Liver (tissue), 9 donors: Measurements from ENCODE around the gene ELOB. TPM values are rescaled to one million over a fixed set of nuclear protein-coding genes. Genes with fewer than 3 reads are reported as not detected.

Source experiments
- DNase-seq: peaks from one replicate; pipeline ENCODE4 v3.0.0-alpha.2; 2017; ENCODE audit warnings: low spot score
- H3K27ac ChIP-seq, 2 donors: one replicate each; pipeline ENCODE4 v1.7.0; 2013; ENCODE audit warnings: inconsistent platforms in 2 of 2, low read length in 2 of 2, control low read depth in 1 of 2, low read depth in 1 of 2, mild to moderate bottlenecking in 1 of 2
- H3K27me3 ChIP-seq, 4 donors: one replicate each; pipeline versions ENCODE4 v1.6.1 to v1.7.0; 2013; ENCODE audit warnings: low read length in 3 of 4, inconsistent platforms in 1 of 4, mild to moderate bottlenecking in 1 of 4, moderate library complexity in 1 of 4; ENCODE audit not compliant: control insufficient read depth in 4 of 4, insufficient read depth in 4 of 4
- H3K36me3 ChIP-seq, 4 donors: one replicate each; pipeline versions ENCODE4 v1.6.1 to v1.7.0; 2013; ENCODE audit warnings: low read length in 3 of 4, mild to moderate bottlenecking in 3 of 4, low read depth in 1 of 4, moderate library complexity in 1 of 4; ENCODE audit not compliant: control insufficient read depth in 4 of 4, insufficient read depth in 3 of 4
- H3K4me1 ChIP-seq, 4 donors: one replicate each; pipeline versions ENCODE4 v1.6.1 to v1.7.0; 2013; ENCODE audit warnings: low read length in 3 of 4, mild to moderate bottlenecking in 3 of 4, moderate library complexity in 1 of 4; ENCODE audit not compliant: control insufficient read depth in 4 of 4, insufficient read depth in 4 of 4
- H3K4me3 ChIP-seq, 3 donors: one replicate each; pipeline versions ENCODE4 v1.6.1 to v1.7.0; 2013; ENCODE audit warnings: low read length in 3 of 3, control low read depth in 1 of 3, low read depth in 1 of 3, mild to moderate bottlenecking in 1 of 3
- H3K9ac ChIP-seq, 2 donors: one replicate each; pipeline ENCODE4 v1.7.0; 2013; ENCODE audit warnings: low read length in 2 of 2, mild to moderate bottlenecking in 2 of 2, moderate library complexity in 2 of 2, control low read depth in 1 of 2, low read depth in 1 of 2
- H3K9me3 ChIP-seq, 4 donors: one replicate each; pipeline versions ENCODE4 v1.6.1 to v1.7.0; 2013; ENCODE audit warnings: low read length in 3 of 4; ENCODE audit not compliant: control insufficient read depth in 4 of 4
- ATF3 ChIP-seq: IDR thresholded peaks from 2 replicates; pipeline ENCODE4 v1.6.1; 2016; ENCODE audit warnings: antibody characterized with exemption
- EGR1 ChIP-seq, 2 donors: IDR thresholded peaks; 2 replicates each; pipeline ENCODE4 v1.6.1; 2016 to 2018; ENCODE audit warnings: antibody characterized with exemption in 2 of 2, low read depth in 2 of 2
- FOXA1 ChIP-seq: IDR thresholded peaks from 2 replicates; pipeline ENCODE4 v1.6.1; 2016; ENCODE audit warnings: antibody characterized with exemption
- HNF4A ChIP-seq, 2 donors: conservative IDR thresholded peaks; 2 replicates each; pipeline ENCODE4 v1.6.1; 2016; ENCODE audit warnings: antibody characterized with exemption in 2 of 2, mild to moderate bottlenecking in 2 of 2
- HNF4G ChIP-seq: IDR thresholded peaks from 2 replicates; pipeline ENCODE4 v1.6.1; 2016; ENCODE audit warnings: antibody characterized with exemption
- JUND ChIP-seq, 2 donors: IDR thresholded peaks; 2 replicates each; pipeline ENCODE4 v1.6.1; 2016; ENCODE audit warnings: antibody characterized with exemption in 2 of 2
- MAX ChIP-seq: IDR thresholded peaks from 2 replicates; pipeline ENCODE4 v1.6.1; 2016; ENCODE audit warnings: antibody characterized with exemption
- NR2F2 ChIP-seq: IDR thresholded peaks from 2 replicates; pipeline ENCODE4 v1.6.1; 2016; ENCODE audit warnings: antibody characterized with exemption
- RAD21 ChIP-seq, 2 donors: IDR thresholded peaks; 2 replicates each; pipeline ENCODE4 v1.6.1; 2016; ENCODE audit warnings: antibody characterized with exemption in 2 of 2, mild to moderate bottlenecking in 2 of 2
- REST ChIP-seq: IDR thresholded peaks from 2 replicates; pipeline ENCODE4 v1.6.1; 2016; ENCODE audit warnings: antibody characterized with exemption, mild to moderate bottlenecking
- RXRA ChIP-seq, 2 donors: IDR thresholded peaks; 2 replicates each; pipeline ENCODE4 v1.6.1; 2017 to 2018; ENCODE audit warnings: antibody characterized with exemption in 2 of 2, mild to moderate bottlenecking in 1 of 2
- SP1 ChIP-seq: IDR thresholded peaks from 2 replicates; pipeline ENCODE4 v1.6.1; 2018; ENCODE audit warnings: antibody characterized with exemption, mild to moderate bottlenecking
- TAF1 ChIP-seq: conservative IDR thresholded peaks from 2 replicates; pipeline ENCODE4 v1.6.1; 2016; ENCODE audit warnings: antibody characterized with exemption, mild to moderate bottlenecking
- WGBS: extraction: QIAGEN DNeasy Blood & Tissue Kit; methylation state at CpG from one replicate; pipeline ENCODE4 v1.1.7; 2013; 5-methylcytosine and 5-hydroxymethylcytosine counted together
- polyA plus RNA-seq, 2 donors: library from polyadenylated mRNA; stranded (reverse) in 1 of 2; unstranded in 1 of 2; fragments of 200-250 nt in 1 of 2; fragments of >200 nt in 1 of 2; fragmentation: Nextera tagmentation in 1 of 2; extraction: Ambion mirVana in 1 of 2; gene quantifications; one replicate each; pipeline versions ENCODE4 v1.2.1 to v1.2.3, GENCODE V29; 2013 to 2015
- total RNA-seq, 2 donors: library from RNA; depleted of rRNA; stranded (reverse); fragments of >200 nt; gene quantifications; one replicate each; pipeline ENCODE4 v1.2.3, GENCODE V29; 2014
- TF ChIP-seq, protein P1 (sequence below): fragments of 150-350 bp; IDR thresholded peaks from 2 replicates; pipeline ENCODE4 v1.5.1; 2017; ENCODE audit warnings: improper control_type of control experiment, low read depth, low read length; ENCODE audit not compliant: missing input control
- TF ChIP-seq, protein P2 (sequence below): IDR thresholded peaks from 2 replicates; pipeline ENCODE4 v1.6.1; 2016; ENCODE audit warnings: antibody characterized with exemption
- donor health status: healthy.
- donor health status: healthy.
- donor health status: healthy.
- donor health status: healthy.
- donor health status: healthy.

The ELOB gene
- total and polyA plus RNA-seq, 4 donors: 114 to 395 (median 313) TPM

DNA sequence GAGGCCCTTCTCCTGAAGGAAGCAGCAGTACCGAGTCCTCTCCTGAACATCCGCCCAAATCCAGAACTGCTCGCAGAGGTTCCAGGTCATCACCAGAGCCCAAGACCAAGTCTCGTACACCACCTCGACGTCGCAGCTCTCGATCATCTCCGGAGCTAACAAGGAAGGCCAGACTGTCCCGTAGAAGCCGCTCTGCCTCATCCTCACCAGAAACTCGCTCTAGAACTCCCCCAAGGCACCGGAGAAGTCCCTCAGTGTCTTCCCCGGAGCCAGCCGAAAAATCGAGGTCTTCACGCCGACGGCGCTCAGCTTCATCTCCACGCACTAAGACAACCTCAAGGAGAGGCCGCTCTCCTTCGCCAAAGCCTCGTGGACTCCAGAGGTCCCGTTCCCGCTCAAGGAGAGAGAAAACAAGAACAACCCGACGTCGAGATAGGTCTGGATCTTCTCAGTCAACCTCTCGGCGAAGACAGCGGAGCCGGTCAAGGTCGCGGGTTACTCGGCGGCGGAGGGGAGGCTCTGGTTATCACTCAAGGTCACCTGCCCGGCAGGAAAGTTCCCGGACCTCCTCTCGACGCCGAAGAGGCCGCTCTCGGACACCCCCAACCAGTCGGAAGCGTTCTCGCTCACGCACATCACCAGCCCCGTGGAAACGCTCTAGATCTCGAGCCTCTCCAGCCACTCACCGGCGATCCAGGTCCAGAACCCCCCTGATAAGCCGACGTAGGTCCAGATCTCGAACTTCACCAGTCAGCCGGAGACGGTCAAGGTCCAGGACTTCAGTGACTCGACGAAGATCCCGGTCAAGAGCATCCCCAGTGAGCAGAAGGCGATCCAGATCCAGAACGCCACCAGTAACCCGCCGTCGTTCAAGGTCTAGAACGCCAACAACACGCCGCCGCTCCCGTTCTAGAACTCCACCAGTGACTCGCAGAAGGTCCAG lies 11.3 kb downstream of the ELOB start:
- 98% methylated on average over 73 of the region's 73 CpGs for WGBS
- H3K36me3 ChIP-seq: peaks cover 58 to 100% (median 83%) of the 10 kb centered on the region in 4 donors
- no peaks in the 10 kb centered on the region for H3K9me3 ChIP-seq
- DNase-seq: no peak
- H3K4me1 ChIP-seq: peaks cover 0 to 5% (median 2%) of the 10 kb centered on the region in 4 donors
- H3K9ac ChIP-seq: no peak overlapping the region
- no peak overlapping the region for H3K4me3 ChIP-seq
- H3K27ac ChIP-seq: no peak overlapping the region
- H3K27me3 ChIP-seq: no peaks in the 10 kb centered on the region
- TF ChIP-seq EGR1 (IDR thresholded peaks at IDR 0.05; ENCODE audit: low read depth in 2 of 2) (no peak), FOXA1 (no peak), HNF4G (no peak), TAF1 (no peak), JUND (IDR thresholded peaks at IDR 0.05) (no peak), HNF4A (conservative IDR thresholded peaks at IDR 0.05) (no peak)

DNA sequence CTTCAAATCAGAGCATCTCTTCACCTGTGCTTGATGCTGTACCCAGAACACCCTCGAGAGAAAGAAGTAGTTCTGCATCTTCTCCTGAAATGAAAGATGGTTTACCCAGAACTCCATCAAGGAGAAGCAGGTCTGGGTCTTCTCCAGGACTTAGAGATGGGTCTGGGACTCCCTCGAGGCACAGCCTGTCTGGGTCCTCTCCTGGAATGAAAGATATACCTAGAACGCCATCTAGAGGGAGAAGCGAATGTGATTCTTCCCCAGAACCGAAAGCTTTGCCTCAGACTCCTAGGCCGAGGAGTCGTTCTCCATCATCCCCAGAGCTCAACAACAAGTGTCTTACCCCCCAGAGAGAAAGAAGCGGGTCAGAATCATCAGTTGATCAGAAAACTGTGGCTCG lies 12.4 kb downstream of the ELOB start:
- no peak overlapping the region for H3K27ac ChIP-seq
- 98% methylated on average over 9 of the region's 9 CpGs for WGBS
- no peaks in the 10 kb centered on the region for H3K9me3 ChIP-seq
- no peak overlapping the region for H3K4me3 ChIP-seq
- H3K36me3 ChIP-seq: peaks cover 47 to 100% (median 89%) of the 10 kb centered on the region in 4 donors
- no peaks in the 10 kb centered on the region for H3K27me3 ChIP-seq
- peaks cover 0 to 5% (median 2%) of the 10 kb centered on the region in 4 donors for H3K4me1 ChIP-seq
- TF ChIP-seq RXRA (IDR thresholded peaks at IDR 0.05): no peak
- TF ChIP-seq TAF1: no peak
- no peak for TF ChIP-seq HNF4A (conservative IDR thresholded peaks at IDR 0.05)
- no peak for TF ChIP-seq MAX
- TF ChIP-seq RAD21 (IDR thresholded peaks at IDR 0.05): no peak
- TF ChIP-seq ATF3: no peak
- TF ChIP-seq, protein P1, sequence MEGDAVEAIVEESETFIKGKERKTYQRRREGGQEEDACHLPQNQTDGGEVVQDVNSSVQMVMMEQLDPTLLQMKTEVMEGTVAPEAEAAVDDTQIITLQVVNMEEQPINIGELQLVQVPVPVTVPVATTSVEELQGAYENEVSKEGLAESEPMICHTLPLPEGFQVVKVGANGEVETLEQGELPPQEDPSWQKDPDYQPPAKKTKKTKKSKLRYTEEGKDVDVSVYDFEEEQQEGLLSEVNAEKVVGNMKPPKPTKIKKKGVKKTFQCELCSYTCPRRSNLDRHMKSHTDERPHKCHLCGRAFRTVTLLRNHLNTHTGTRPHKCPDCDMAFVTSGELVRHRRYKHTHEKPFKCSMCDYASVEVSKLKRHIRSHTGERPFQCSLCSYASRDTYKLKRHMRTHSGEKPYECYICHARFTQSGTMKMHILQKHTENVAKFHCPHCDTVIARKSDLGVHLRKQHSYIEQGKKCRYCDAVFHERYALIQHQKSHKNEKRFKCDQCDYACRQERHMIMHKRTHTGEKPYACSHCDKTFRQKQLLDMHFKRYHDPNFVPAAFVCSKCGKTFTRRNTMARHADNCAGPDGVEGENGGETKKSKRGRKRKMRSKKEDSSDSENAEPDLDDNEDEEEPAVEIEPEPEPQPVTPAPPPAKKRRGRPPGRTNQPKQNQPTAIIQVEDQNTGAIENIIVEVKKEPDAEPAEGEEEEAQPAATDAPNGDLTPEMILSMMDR: no peak
- TF ChIP-seq NR2F2: no peak
- no peak for TF ChIP-seq REST
- no peak for TF ChIP-seq SP1
- TF ChIP-seq, protein P2, sequence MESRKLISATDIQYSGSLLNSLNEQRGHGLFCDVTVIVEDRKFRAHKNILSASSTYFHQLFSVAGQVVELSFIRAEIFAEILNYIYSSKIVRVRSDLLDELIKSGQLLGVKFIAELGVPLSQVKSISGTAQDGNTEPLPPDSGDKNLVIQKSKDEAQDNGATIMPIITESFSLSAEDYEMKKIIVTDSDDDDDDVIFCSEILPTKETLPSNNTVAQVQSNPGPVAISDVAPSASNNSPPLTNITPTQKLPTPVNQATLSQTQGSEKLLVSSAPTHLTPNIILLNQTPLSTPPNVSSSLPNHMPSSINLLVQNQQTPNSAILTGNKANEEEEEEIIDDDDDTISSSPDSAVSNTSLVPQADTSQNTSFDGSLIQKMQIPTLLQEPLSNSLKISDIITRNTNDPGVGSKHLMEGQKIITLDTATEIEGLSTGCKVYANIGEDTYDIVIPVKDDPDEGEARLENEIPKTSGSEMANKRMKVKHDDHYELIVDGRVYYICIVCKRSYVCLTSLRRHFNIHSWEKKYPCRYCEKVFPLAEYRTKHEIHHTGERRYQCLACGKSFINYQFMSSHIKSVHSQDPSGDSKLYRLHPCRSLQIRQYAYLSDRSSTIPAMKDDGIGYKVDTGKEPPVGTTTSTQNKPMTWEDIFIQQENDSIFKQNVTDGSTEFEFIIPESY: no peak
- no peak for TF ChIP-seq EGR1 (IDR thresholded peaks at IDR 0.05; ENCODE audit: low read depth in 2 of 2)
- no peak overlapping the region for H3K9ac ChIP-seq
- DNase-seq: no peak
